GM12878 (cell line): ENCODE results near the gene IFI27L1. TPM values are rescaled to one million over a fixed set of nuclear protein-coding genes. Genes with fewer than 3 reads are reported as not detected.

Experiments used
- ATAC-seq: fragments of 200-7000 bp; cut with Tn5 transposase; 3 replicates; pipeline ENCODE4 v1.9.1; 2020; ENCODE audit warnings: mild to moderate bottlenecking, moderate library complexity
- BruUV-seq: library from RNA; stranded (reverse); fragments of 400-500 nt; replicated peaks from 2 replicates; lab custom pipeline; 2021; lab: Mats Ljungman, UMichigan
- CTCF ChIA-PET: fragments of 300-600 bp; sonication (Branson Sonifier 250); formaldehyde crosslinking; extraction: SDS; loops from one replicate; lab custom pipeline; 2021; ENCODE audit warnings: inconsistent platforms; lab: Yijun Ruan, JAX
- POLR2A ChIA-PET: fragments of 350-600 bp; formaldehyde crosslinking; extraction: SDS; loops from one replicate; lab custom pipeline; 2021; ENCODE audit warnings: inconsistent platforms; lab: Charles Lee
- RAD21 ChIA-PET: fragments of 300-600 bp; sonication (Branson Sonifier 250); formaldehyde crosslinking; loops from one replicate; lab custom pipeline; 2023; ENCODE audit warnings: antibody characterized with exemption; ENCODE audit not compliant: unreplicated experiment; lab: Charles Lee
- SMC1A ChIA-PET: fragments of 300-600 bp; sonication (Branson Sonifier 250); formaldehyde crosslinking; loops from one replicate; lab custom pipeline; 2023; ENCODE audit not compliant: unreplicated experiment, uncharacterized antibody; lab: Charles Lee
- DNase-seq: peaks from one replicate; pipeline ENCODE4 v3.0.0-alpha.2; 2011; ENCODE audit warnings: low read depth, low spot score
- FAIRE-seq: peaks from 3 replicates; lab custom pipeline; 2011; peaks lifted over from hg19 to GRCh38; lab: Jason Lieb, UNC
- H2AFZ ChIP-seq: 2 replicates; pipeline ENCODE4 v1.6.0; 2011; ENCODE audit warnings: low read depth, low read length, control low read depth; ENCODE audit not compliant: control insufficient read depth
- H3K27ac ChIP-seq: 2 replicates; pipeline ENCODE4 v1.5.1; 2011; ENCODE audit warnings: control low read depth; ENCODE audit not compliant: control insufficient read depth, insufficient read depth
- H3K27me3 ChIP-seq, 2 experiments: replicated peaks in 1 of 2; 2 replicates each; pipeline versions ENCODE4 v1.6.0 to v1.6.1; 2011; ENCODE audit warnings: low read length in 1 of 2; ENCODE audit not compliant: control insufficient read depth in 2 of 2, insufficient read depth in 2 of 2
- H3K36me3 ChIP-seq, 2 experiments: 2 replicates each; pipeline ENCODE4 v1.5.1; 2011; ENCODE audit warnings: low read length in 1 of 2; ENCODE audit not compliant: control insufficient read depth in 2 of 2, insufficient read depth in 2 of 2
- H3K4me1 ChIP-seq: 2 replicates; pipeline ENCODE4 v1.6.1; 2011; ENCODE audit warnings: mild to moderate bottlenecking, low read length, moderate library complexity, mixed read lengths; ENCODE audit not compliant: control insufficient read depth, insufficient read depth
- H3K4me2 ChIP-seq: 2 replicates; pipeline ENCODE4 v1.6.0; 2011; ENCODE audit warnings: control low read depth; ENCODE audit not compliant: control insufficient read depth, insufficient read depth
- H3K4me3 ChIP-seq: fragments of 200-600 bp; sonication (generic); 2 replicates; pipeline ENCODE4 v1.5.1; 2016
- H3K79me2 ChIP-seq: 2 replicates; pipeline ENCODE4 v1.6.0; 2011; ENCODE audit warnings: low read length; ENCODE audit not compliant: control insufficient read depth, insufficient read depth
- H3K9ac ChIP-seq: 2 replicates; pipeline ENCODE4 v1.8.0; 2011; ENCODE audit warnings: low read length, control low read depth, mixed read lengths; ENCODE audit not compliant: control insufficient read depth, insufficient read depth
- H3K9me3 ChIP-seq: replicated peaks from 3 replicates; pipeline ENCODE4 v1.5.1; 2011; ENCODE audit warnings: mild to moderate bottlenecking, low read length; ENCODE audit not compliant: control insufficient read depth, insufficient read depth
- H4K20me1 ChIP-seq: 2 replicates; pipeline ENCODE4 v1.6.0; 2011; ENCODE audit not compliant: control insufficient read depth, insufficient read depth
- BHLHE40 ChIP-seq, 2 experiments: fragments of 450-650 bp in 1 of 2; IDR thresholded peaks; 2 replicates each; pipeline ENCODE4 v1.6.1; 2011 to 2017; ENCODE audit warnings: low read depth in 2 of 2, borderline replicate concordance in 1 of 2, improper control_type of control experiment in 1 of 2, low read length in 1 of 2, mild to moderate bottlenecking in 1 of 2
- CBFB ChIP-seq: IDR thresholded peaks from 2 replicates; pipeline ENCODE4 v1.6.1; 2016; ENCODE audit warnings: antibody characterized with exemption, low read depth
- CUX1 ChIP-seq: IDR thresholded peaks from 2 replicates; pipeline ENCODE4 v1.6.1; 2012; ENCODE audit warnings: improper control_type of control experiment, low read depth, low read length; ENCODE audit not compliant: insufficient replicate concordance
- NRF1 ChIP-seq: conservative IDR thresholded peaks from 2 replicates; pipeline ENCODE4 v1.6.1; 2011; ENCODE audit warnings: mild to moderate bottlenecking, low read depth, low read length, improper control_type of control experiment
- PBX3 ChIP-seq: IDR thresholded peaks from 2 replicates; pipeline ENCODE4 v1.6.1; 2011; ENCODE audit warnings: mild to moderate bottlenecking, low read depth, low read length, moderate library complexity; ENCODE audit not compliant: insufficient replicate concordance
- WGBS: methylation state at CpG from one replicate; pipeline ENCODE4 v1.1.6; 2016; ENCODE audit warnings: low lambda C conversion rate; ENCODE audit not compliant: insufficient replicate concordance, insufficient coverage; ENCODE audit errors: missing lambda C conversion rate; 5-methylcytosine and 5-hydroxymethylcytosine counted together
- in situ Hi-C: fragments of 300-500 bp; cut with MboI; formaldehyde crosslinking; loops from 9 replicates; pipeline ENCODE4 v1.14.3; 2018; ENCODE audit warnings: mixed read lengths
- intact Hi-C: fragments of 100-400 bp; cut with micrococcal nuclease; formaldehyde crosslinking; loops from one replicate; pipeline ENCODE4 v1.14.2; 2022; ENCODE audit not compliant: unreplicated experiment
- polyA plus RNA-seq, 11 experiments: library from polyadenylated mRNA; depleted of rRNA in 4 of 11; unstranded in 6 of 11; stranded (reverse) in 5 of 11; fragments of >200 nt; fragmentation: Nextera tagmentation in 4 of 11; fragmentation: Illumina TruSeq in 1 of 11; extraction: Ambion mirVana in 4 of 11; extraction: Trizol in 1 of 11; gene quantifications; 1 replicate in 1 of 11; 2 replicates in 10 of 11; pipeline versions ENCODE4 v1.2.1 to v1.2.3, GENCODE V29; 2011 to 2016; ENCODE audit warnings: inconsistent platforms in 2 of 11, missing spikeins in 2 of 11, low read depth in 1 of 11
- total RNA-seq, 4 experiments: library from RNA; depleted of rRNA in 3 of 4; stranded (reverse); fragments of >200 nt in 3 of 4; fragmentation: Illumina TruSeq in 1 of 4; extraction: Trizol in 1 of 4; gene quantifications; 2 replicates each; pipeline versions ENCODE4 v1.2.1 to v1.2.3, GENCODE V29; 2013 to 2021

Gene IFI27L1
- total and polyA plus RNA-seq, 10 of the 15 experiments (the other 5 are each of a cell fraction or from before 2014, with no cell fraction given) = 17.4 to 38.8 (median 27.6) TPM

GRCh38 chr14:94126800-94127199, 45.7 kb downstream of the IFI27L1 start:
- no peaks in the 10 kb centered on the region; a peak in 1 of 4 replicates for H3K36me3 ChIP-seq
- POLR2A ChIA-PET = no interaction called here
- FAIRE-seq = no peak
- H3K4me2 ChIP-seq = no peak overlapping the region
- no peaks in the 10 kb centered on the region for H3K9me3 ChIP-seq
- 97% methylated on average over 5 of the region's 5 CpGs for WGBS
- BruUV-seq = no TSS peak
- H3K4me1 ChIP-seq = peaks cover 10% of the 10 kb centered on the region; the same call in 1 of the 2 replicates
- in situ Hi-C loops = no loop called here
- H2AFZ ChIP-seq = no peak overlapping the region
- H3K4me3 ChIP-seq = no peak overlapping the region
- ATAC-seq = no peak
- TF ChIP-seq CUX1 (no peak), PBX3 (no peak), CBFB (no peak), BHLHE40 (IDR thresholded peaks at IDR 0.05; ENCODE audit: borderline replicate concordance in 1 of 2, low read depth in 2 of 2, low read length in 1 of 2) (no peak), NRF1 (no peak)
- TF ChIP-seq, all 136 proteins: peak for 0
- SMC1A ChIA-PET = interaction anchor here (1.1 kb wide), 1 partner anchor 10 kb away, joined by 4 read pairs; no protein-coding TSS in a partner anchor
- intact Hi-C loops = no loop called here
- Histone ChIP-seq H3K79me2 (no peaks in the 10 kb centered on the region), H3K27ac (no peak overlapping the region), H4K20me1 (no peaks in the 10 kb centered on the region), H3K27me3 (peaks cover 0 to 4% of the 10 kb centered on the region in 2 experiments; a peak in 1 of 4 replicates), H3K9ac (no peak overlapping the region)
- RAD21 ChIA-PET = interaction anchor here (1.0 kb wide), 1 partner anchor 90 kb away, joined by 3 read pairs; no protein-coding TSS in a partner anchor
- no peak for DNase-seq
- CTCF ChIA-PET = interaction anchor here (3.3 kb wide), 1 partner anchor 10 kb away, joined by 13 read pairs; no protein-coding TSS in a partner anchor
